NB4 (cell line): ENCODE measurements around the gene FOXS1.

Source experiments
- CTCF ChIP-seq: IDR thresholded peaks from one replicate; pipeline ENCODE4 v1.5.1; 2012; ENCODE audit warnings: low read depth, low read length
- MYC ChIP-seq: IDR thresholded peaks from 2 replicates; pipeline ENCODE4 v1.6.1; 2011; ENCODE audit warnings: low read depth, low read length
- POLR2A ChIP-seq: IDR thresholded peaks from 2 replicates; pipeline ENCODE4 v1.6.1; 2011; ENCODE audit warnings: mild to moderate bottlenecking; ENCODE audit not compliant: insufficient read length; ENCODE audit errors: extremely low read depth

- no peak for TF ChIP-seq CTCF
- TF ChIP-seq POLR2A: no peak
- TF ChIP-seq MYC: no peak; the same call in 1 of the 2 replicates
Measured at GRCh38 chr20:31835977-31836852, 9.2 kb downstream of the FOXS1 start.
